ENCODE data around the gene SDK1. TPM values are rescaled to one million over a fixed set of nuclear protein-coding genes. Genes with fewer than 3 reads are reported as not detected.

The SDK1 gene
- total and polyA plus RNA-seq, 2 experiments from 2014 or later: 4.1 to 16.5 TPM

- TF ChIP-seq, protein P1, sequence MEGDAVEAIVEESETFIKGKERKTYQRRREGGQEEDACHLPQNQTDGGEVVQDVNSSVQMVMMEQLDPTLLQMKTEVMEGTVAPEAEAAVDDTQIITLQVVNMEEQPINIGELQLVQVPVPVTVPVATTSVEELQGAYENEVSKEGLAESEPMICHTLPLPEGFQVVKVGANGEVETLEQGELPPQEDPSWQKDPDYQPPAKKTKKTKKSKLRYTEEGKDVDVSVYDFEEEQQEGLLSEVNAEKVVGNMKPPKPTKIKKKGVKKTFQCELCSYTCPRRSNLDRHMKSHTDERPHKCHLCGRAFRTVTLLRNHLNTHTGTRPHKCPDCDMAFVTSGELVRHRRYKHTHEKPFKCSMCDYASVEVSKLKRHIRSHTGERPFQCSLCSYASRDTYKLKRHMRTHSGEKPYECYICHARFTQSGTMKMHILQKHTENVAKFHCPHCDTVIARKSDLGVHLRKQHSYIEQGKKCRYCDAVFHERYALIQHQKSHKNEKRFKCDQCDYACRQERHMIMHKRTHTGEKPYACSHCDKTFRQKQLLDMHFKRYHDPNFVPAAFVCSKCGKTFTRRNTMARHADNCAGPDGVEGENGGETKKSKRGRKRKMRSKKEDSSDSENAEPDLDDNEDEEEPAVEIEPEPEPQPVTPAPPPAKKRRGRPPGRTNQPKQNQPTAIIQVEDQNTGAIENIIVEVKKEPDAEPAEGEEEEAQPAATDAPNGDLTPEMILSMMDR (IDR thresholded peaks at IDR 0.05; ENCODE audit: low read depth, low read length): no peak
- Histone ChIP-seq H3K4me1 (ENCODE audit: low read depth) (no peaks in the 10 kb centered on the region), H3K27me3 (no peaks in the 10 kb centered on the region), H3K36me3 (no peaks in the 10 kb centered on the region), H3K4me3 (no peak overlapping the region), H3K27ac (no peak overlapping the region), H3K9me3 (ENCODE audit: low read depth) (no peaks in the 10 kb centered on the region)
- DNase-seq (ENCODE audit: low read depth in 1 of 2, low spot score in 1 of 2): no peak
Measured at GRCh38 chr7:3995187-3995586, 694.1 kb downstream of the SDK1 start.

DNA sequence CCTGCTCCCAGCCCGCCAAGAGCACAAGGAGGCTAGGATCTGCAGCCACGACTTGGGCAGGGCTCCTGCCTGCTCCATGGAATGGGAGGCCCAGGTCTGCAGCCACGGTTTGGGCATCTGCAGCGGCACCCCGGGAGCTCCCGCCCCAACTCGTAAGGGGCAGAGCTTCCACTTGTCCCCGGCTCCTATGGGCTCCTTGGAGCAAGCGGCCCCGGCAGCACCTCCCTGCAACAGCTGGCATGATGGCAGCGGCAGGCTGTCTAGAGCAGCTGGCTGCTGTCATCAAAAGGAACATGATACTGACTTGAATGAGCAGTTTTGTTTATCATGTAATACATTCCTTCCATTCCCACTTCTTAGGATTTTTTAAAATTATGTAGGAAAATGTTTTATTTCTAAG lies 697.0 kb downstream of the SDK1 start:
- H3K4me1 ChIP-seq (ENCODE audit: low read depth): no peaks in the 10 kb centered on the region
- TF ChIP-seq, protein P1 (IDR thresholded peaks at IDR 0.05; ENCODE audit: low read depth, low read length): no peak
- no peaks in the 10 kb centered on the region for H3K36me3 ChIP-seq
- H3K27ac ChIP-seq: no peak overlapping the region
- no peak overlapping the region for H3K4me3 ChIP-seq
- DNase-seq (ENCODE audit: low read depth in 1 of 2, low spot score in 1 of 2): no peak
- H3K27me3 ChIP-seq: no peaks in the 10 kb centered on the region
- no peaks in the 10 kb centered on the region for H3K9me3 ChIP-seq (ENCODE audit: low read depth)

DNA sequence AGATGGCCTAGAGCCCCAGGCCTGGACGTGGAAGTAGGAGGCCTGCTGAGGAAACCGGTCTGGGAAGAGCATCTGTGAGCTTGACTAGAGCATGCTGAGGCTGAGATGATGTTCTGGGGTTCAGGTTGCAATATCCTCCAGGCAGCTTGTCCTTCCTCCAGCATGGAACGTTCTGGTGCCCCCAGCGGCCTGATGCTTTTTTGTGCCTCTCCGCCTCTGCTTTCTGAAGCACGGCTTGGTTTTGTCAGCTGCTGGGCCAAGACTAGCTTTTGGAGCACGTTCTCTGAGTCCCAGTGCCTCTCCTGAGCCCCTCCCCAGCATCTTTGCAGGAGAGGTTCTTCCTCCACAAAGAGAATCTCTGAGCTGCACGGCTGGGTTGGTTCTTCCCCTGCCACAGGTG lies 699.1 kb downstream of the SDK1 start:
- Histone ChIP-seq H3K36me3 (no peaks in the 10 kb centered on the region), H3K9me3 (ENCODE audit: low read depth) (no peaks in the 10 kb centered on the region), H3K27ac (no peak overlapping the region), H3K4me1 (ENCODE audit: low read depth) (no peaks in the 10 kb centered on the region), H3K4me3 (no peak overlapping the region), H3K27me3 (no peaks in the 10 kb centered on the region)
- no peak for DNase-seq (ENCODE audit: low read depth in 1 of 2, low spot score in 1 of 2)
- TF ChIP-seq, protein P1 (IDR thresholded peaks at IDR 0.05; ENCODE audit: low read depth, low read length): no peak

GRCh38 chr7:4000934-4001333 lies 699.9 kb downstream of the SDK1 start:
- no peak overlapping the region for H3K27ac ChIP-seq
- DNase-seq (ENCODE audit: low read depth in 1 of 2, low spot score in 1 of 2): no peak
- H3K27me3 ChIP-seq: no peaks in the 10 kb centered on the region
- no peaks in the 10 kb centered on the region for H3K36me3 ChIP-seq
- no peaks in the 10 kb centered on the region for H3K9me3 ChIP-seq (ENCODE audit: low read depth)
- H3K4me1 ChIP-seq (ENCODE audit: low read depth): no peaks in the 10 kb centered on the region
- TF ChIP-seq, protein P1 (IDR thresholded peaks at IDR 0.05; ENCODE audit: low read depth, low read length): no peak
- no peak overlapping the region for H3K4me3 ChIP-seq

- H3K4me1 ChIP-seq (ENCODE audit: low read depth): no peaks in the 10 kb centered on the region
- H3K9me3 ChIP-seq (ENCODE audit: low read depth): no peaks in the 10 kb centered on the region
- H3K27ac ChIP-seq: no peak overlapping the region
- TF ChIP-seq, protein P1 (IDR thresholded peaks at IDR 0.05; ENCODE audit: low read depth, low read length): no peak
- H3K36me3 ChIP-seq: no peaks in the 10 kb centered on the region
- no peak for DNase-seq (ENCODE audit: low read depth in 1 of 2, low spot score in 1 of 2)
- no peaks in the 10 kb centered on the region for H3K27me3 ChIP-seq
- no peak overlapping the region for H3K4me3 ChIP-seq
Measured at GRCh38 chr7:4001742-4002141, 700.7 kb downstream of the SDK1 start.

DNA sequence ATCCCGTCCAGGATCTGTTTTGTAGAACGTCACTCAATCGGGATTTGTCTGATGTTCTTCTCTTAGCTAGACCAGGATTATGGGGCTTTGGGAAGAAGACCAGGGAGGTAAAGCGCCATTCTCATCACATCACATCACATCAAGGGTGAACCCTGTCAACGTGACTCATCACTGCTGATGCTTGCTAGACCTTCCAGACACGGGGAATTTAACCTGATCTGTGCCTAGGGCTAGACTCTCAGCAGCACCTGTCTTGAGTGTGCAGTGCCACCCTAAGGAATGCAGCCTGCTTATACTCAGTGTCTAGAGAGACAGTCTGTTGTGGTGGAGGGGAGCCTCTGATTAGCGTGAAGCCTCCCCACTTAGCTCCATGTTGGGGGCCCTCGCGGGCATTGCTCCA lies 702.5 kb downstream of the SDK1 start:
- H3K27ac ChIP-seq: no peak overlapping the region
- H3K4me1 ChIP-seq (ENCODE audit: low read depth): no peaks in the 10 kb centered on the region
- H3K27me3 ChIP-seq: no peaks in the 10 kb centered on the region
- TF ChIP-seq, protein P1 (IDR thresholded peaks at IDR 0.05; ENCODE audit: low read depth, low read length): no peak
- H3K36me3 ChIP-seq: no peaks in the 10 kb centered on the region
- no peak for DNase-seq (ENCODE audit: low read depth in 1 of 2, low spot score in 1 of 2)
- H3K9me3 ChIP-seq (ENCODE audit: low read depth): no peaks in the 10 kb centered on the region
- no peak overlapping the region for H3K4me3 ChIP-seq
